Raji (cell line): ENCODE data around the gene ARHGEF16.

Source experiments
- POLR2A ChIP-seq: IDR thresholded peaks from 2 replicates; pipeline ENCODE4 v1.6.1; 2011; ENCODE audit warnings: low read depth, low read length, control low read depth; ENCODE audit not compliant: insufficient read depth

Gene ARHGEF16

GRCh38 chr1:3501856-3502640 is 47.6 kb downstream of the ARHGEF16 start:
- TF ChIP-seq POLR2A, result no peak

GRCh38 chr1:3502641-3503524 is 48.4 kb downstream of the ARHGEF16 start:
- TF ChIP-seq POLR2A, result no peak

GRCh38 chr1:3503525-3503886 is 49.0 kb downstream of the ARHGEF16 start:
- TF ChIP-seq POLR2A, result no peak

- TF ChIP-seq POLR2A, result no peak
These were observed 49.8 kb downstream of the ARHGEF16 start for GRCh38 chr1:3504151-3504821.

GRCh38 chr1:3504822-3505153 is 50.3 kb downstream of the ARHGEF16 start:
- no peak for TF ChIP-seq POLR2A

DNA sequence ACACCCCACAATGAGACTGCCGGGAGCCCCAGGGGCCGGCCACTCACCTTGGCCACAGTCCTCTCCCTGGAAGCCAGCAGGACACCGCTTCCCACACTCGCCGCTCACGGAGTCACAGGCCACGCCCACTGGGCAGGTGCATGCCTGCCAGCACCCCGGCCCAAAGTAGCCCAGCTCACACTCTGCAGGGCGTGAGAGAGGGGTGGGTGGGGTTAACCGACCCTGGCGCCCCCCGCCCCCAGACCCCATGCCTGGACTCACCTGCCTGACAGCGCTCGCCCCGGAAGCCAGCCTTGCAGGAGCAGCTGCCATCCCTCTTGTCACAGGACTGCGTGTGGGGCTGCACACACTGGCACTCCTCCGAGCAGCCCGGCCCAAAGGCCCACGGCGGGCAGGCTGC is 50.7 kb downstream of the ARHGEF16 start:
- no peak for TF ChIP-seq POLR2A

DNA sequence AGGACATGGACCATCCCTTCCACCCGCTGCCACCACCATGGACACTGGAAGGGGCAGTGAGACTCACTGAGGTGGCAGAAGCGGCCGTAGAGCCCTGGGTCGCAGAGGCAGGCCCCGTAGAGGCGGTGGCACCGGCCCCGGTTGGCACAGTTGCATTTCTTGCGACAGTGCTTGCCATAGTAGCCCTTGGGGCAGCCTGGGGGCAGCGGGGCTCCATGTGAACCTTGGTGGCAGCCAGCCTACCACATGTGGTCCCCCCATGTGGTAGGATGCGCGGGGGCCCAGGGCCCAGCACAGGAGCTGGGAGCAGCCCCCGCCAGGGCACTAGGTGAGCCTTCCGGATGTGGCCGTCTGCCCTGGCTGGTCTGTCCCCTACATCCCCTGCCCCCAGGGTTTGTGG is 51.6 kb downstream of the ARHGEF16 start:
- no peak for TF ChIP-seq POLR2A

DNA sequence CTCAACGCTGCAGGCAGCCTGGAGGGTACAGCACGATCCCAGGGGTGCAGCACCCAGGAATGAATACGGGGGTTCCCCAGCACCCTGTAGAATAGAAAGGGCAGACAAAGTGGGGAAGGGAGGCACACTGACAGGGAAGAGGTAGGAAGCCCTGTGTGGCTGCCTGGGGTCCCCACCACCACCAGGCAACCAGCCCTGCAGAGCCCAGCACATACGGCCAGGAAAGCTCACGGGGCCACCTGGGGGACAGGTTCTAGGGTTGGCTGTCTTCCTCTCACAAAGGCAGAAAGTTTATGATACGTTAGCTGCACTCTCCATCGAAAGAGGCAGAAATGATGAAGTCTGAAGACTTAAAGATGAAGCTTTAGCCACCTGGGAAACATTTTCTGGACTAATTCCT is 52.5 kb downstream of the ARHGEF16 start:
- no peak for TF ChIP-seq POLR2A

DNA sequence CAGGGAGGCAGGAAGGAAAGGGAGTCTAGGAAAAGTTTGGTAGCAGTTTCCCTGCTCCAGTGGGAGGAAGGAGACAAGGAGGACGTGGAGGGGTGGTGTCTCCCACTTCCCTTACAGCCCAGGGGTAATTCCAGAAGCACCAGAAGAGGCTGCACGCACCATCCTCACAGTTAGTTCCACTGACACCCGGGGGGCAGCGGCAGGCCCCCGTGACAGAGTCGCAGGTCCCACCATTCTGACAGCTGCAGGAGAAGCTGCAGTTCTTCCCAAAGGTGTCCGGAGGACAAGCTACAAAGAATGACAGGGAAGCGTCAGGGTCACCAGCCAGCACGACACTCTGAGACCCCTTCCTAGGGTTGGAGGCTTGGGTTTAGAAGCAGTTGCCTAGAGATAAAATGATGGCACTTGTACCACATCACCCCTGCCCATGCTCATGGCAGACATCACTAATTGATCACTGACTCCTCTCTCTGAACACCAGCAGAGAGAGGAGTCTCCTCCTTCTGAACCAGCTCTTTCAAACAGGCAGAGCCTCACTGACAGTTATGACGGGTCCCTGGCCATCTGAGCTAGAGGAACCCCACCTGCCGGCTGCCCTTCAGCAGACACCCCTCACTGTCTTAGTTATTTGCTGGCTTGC is 53.3 kb downstream of the ARHGEF16 start:
- no peak for TF ChIP-seq POLR2A

GRCh38 chr1:3508757-3509415 is 54.4 kb downstream of the ARHGEF16 start:
- TF ChIP-seq POLR2A, result no peak

- no peak for TF ChIP-seq POLR2A
These were observed 55.3 kb downstream of the ARHGEF16 start for GRCh38 chr1:3509721-3510120.

GRCh38 chr1:3510136-3510955 is 55.9 kb downstream of the ARHGEF16 start:
- no peak for TF ChIP-seq POLR2A

- TF ChIP-seq POLR2A, result no peak
These were observed 56.4 kb downstream of the ARHGEF16 start for GRCh38 chr1:3510956-3511250.

- TF ChIP-seq POLR2A, result no peak
These were observed 56.8 kb downstream of the ARHGEF16 start for GRCh38 chr1:3511306-3511705.
